Measurements from ENCODE around the gene MARCHF9.

GRCh38 chr12:57757771-57758170 is 2.9 kb downstream of the MARCHF9 start:
- TF ChIP-seq MXI1 (IDR thresholded peaks at IDR 0.05; ENCODE audit: low read depth, low read length) (no peak), RAD21 (IDR thresholded peaks at IDR 0.05; ENCODE audit: low read length) (no peak), CTCF (IDR thresholded peaks at IDR 0.05) (no peak), EZH2phosphoT487 (IDR thresholded peaks at IDR 0.05; ENCODE audit: borderline replicate concordance, low read depth) (no peak), EP300 (IDR thresholded peaks at IDR 0.05; ENCODE audit: borderline replicate concordance in 1 of 2, low read depth in 1 of 2, low read length in 1 of 2) (no peak), FOXJ3 (CRISPR knock-in tag; IDR thresholded peaks at IDR 0.05) (no peak), SIN3A (IDR thresholded peaks at IDR 0.05; ENCODE audit: borderline replicate concordance, low read depth, low read length) (no peak), REST (IDR thresholded peaks at IDR 0.05; ENCODE audit: low read depth, low read length) (no peak)

Data from SK-N-SH (cell line).